ENCODE results near the gene CD40.

The CD40 gene

GRCh38 chr20:46123482-46124245 lies 5.5 kb downstream of the CD40 start:
- DNase-seq, result no peak

DNA sequence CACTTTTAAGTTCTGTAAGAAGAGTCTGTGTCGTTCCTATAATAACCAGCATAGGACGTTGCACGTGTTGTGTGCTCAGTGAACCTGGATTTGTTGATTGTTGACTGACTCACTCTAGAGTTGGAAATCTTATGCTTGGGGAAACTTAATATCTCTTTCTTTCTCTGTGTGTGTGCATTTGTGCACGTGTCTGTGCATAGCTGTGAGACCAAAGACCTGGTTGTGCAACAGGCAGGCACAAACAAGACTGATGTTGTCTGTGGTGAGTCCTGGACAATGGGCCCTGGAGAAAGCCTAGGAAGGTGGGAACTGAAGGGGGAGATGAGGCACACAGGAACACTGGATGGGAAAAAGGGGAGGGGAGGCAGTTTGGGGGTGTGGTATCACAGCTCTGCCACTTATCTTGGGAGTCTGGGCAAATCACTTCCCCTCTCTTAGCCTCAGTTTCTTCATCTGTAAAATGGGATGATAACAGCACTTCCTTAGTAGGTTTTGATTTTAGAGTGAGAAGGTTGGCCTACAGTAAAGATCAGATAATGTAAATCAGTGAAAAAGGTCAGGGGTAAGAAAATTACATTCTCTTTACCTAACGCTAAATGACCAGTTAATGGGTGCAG lies 8.4 kb downstream of the CD40 start:
- DNase-seq, result no peak

DNA sequence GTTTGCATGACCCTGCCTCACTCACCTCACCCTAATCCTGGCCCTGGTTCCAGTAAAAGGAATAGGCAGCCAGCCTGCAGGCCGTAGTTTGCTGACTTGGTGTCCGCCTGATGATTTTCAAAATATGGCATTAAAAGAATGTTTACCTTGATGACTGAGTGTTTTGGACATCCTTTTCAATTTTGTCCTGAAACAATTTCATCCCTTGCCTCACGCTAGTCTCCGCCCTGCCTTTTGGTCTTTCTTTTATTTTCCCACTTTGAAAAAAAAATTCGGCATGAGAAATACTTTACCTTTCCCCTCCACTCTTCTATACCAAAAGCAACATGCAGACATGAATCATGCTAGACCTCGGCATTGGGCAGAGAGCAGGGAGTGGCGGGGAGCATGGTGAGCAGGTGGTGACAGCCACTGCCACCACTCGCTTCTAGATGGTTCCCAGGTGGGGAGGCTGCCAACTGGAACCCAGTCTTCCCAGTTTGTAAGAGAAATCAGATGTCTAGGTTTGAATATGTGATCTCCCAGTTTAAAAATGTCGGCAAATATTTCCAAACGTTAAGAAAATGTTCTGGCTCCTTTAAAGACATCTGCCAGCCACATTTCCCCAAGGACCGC lies 9.4 kb downstream of the CD40 start:
- DNase-seq, result no peak

GRCh38 chr20:46128310-46129151 lies 10.4 kb downstream of the CD40 start:
- DNase-seq, result no peak

DNA sequence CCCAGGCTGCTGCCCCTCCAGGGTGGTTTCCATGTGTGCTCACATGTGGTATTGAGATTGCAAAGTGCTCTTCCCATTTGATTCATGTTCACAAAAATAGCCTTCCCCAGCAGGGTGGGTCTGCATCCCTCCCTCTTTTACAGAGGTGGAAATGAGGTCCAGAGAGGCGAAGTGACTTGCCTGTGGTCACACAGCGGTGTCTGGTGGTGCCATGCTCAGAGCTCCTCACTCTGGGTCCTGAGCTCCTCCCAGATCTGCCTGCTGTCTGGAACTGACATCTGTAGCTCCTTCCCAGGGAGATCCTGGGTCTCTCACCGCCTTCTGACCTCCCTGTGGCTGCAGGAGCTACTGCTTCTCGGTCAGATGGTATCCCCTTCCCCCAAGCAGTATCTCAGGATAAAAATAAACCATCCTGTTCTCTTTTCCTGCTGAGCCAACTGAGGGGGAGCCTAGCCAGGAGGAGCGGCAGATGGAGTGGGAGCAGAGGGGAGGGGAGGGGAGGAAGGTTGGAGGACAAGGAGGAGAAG lies 11.9 kb downstream of the CD40 start:
- DNase-seq, result no peak

GRCh38 chr20:46130534-46130933 lies 12.4 kb downstream of the CD40 start:
- no peak for DNase-seq

DNA sequence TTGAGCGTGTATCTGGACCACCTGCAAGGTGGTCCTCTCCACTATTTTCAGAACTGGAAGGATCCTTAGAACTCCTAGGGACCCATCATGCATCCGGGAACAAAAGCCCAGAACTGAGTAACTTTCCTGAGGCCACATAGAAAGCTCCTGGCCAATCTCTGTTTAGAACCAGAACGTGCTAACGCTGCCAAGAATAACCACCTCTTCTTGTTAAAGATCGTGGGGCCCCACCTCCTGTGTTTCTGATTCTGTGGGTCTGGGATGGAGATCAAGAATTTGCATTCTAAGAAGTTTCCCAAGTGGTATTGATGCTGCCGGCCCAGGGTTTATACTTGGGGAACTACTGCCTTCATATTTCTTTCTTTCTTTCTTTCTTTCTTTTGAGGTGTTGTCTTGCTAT lies 13.3 kb downstream of the CD40 start:
- peak; percentile 20 for DNase-seq

DNA sequence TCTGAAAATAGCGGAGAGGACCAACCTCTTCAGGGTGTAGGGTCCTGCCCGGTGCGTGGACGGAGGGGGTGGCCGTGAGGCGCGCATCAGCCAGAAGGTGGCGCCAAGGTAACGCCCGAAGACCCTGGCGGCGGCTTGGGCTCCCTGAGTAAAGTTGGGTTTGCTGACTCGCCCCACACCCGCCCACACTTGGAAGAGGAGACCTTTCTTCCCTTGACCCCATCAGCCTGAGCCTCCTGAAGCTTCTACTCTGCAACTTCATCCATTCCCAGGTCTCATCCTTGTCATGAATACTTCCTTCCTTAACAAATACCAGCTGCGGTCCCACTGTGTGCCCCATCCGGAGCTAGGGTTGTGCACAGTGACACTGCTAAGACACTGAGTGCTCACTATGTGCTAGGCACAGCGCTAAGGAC lies 14.6 kb downstream of the CD40 start:
- peak; percentile 45 for DNase-seq

DNA sequence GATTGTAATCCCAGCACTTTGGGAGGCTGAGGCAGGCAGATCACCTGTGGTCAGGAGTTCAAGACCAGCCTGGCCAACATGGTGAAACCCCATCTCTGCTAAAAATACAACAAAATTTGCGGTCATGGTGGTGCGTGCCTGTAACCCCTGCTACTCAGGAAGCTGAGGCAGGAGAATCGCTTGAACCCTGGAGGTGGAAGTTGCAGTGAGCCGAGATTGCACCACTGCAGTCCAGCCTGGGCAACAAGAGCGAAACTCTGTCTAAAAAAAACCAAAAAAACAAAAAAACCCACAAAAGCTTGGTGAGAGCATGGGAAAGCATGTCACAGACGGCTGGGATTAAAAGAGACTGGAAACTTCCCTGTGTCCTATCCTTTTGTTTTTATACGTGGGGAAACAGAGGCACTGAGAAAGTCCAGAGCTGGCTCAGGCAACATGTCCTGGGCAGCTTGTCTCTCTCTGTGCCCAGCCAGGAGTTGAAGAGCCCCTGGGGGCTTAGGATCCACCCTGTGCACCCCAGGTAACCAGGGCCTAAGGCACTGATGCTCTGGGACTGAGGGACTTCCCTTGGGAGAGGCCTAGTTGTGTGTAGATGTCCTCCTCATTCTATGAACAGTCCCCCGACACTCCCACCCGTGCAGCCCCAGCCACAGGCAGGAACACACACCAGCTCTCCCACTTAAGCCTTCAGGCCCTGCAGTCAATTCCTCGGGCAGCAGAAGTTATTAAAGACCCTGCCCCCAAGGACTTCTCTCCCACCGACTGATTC lies 16.0 kb downstream of the CD40 start:
- DNase-seq, result no peak

DNA sequence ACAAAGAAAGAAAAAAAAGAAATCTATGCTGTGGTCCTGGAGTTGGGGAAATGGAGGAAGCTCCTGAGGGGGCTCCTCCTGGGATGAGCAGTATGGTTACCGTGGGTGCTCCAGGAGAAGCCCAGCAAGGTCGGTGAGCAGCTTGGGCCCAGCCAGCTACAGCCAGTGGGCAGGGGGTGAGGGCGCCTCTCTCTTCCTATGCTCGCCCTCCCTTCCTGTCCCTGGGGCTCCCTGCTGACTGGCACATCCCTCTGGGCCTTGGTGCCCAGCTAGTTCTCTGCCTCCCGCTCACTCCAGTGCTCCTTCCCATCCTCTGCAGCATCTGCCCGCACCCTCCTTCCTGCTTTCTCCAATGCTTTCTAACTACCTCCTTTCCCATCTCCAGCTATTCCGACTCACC lies 16.6 kb downstream of the CD40 start:
- no peak for DNase-seq

DNA sequence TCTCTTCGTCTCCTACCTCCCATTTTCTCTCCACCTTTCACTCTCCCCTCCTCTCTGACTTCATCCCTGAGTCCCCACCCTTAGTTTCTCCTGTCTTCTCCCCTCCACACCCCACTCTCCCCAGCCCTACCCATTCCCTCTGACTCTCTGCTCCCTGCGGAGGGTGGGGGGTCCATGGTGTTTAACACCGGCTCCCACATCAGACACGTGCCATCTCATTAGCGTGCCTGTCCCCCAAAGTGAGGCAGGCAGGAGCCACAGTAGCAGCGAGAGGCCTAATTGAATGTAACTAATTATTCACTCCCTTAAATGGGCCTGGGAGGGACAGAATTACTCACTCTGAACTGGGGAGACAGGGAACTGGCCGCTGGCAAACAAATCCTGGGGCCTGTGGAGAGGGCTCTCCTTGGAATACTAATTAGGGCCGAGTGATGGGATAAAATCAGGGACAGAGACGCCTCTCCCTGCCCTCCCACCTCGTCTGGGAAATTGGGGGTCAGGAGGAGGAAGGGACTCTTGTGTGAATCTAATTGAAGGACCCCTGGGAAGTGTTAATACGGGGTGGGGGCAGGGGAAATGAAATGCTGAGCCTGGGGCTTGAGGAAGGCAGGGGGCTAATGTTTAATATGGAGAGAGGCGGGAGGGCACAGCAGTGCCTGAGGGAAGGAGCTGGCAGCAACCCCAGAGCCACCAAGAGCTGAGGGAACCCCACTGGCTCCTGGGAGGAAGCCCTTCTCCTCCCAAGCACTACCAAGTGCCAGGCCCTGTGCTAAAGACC lies 17.9 kb downstream of the CD40 start:
- DNase-seq, result no peak

GRCh38 chr20:46137816-46138215 lies 19.7 kb downstream of the CD40 start:
- DNase-seq, result no peak

DNA sequence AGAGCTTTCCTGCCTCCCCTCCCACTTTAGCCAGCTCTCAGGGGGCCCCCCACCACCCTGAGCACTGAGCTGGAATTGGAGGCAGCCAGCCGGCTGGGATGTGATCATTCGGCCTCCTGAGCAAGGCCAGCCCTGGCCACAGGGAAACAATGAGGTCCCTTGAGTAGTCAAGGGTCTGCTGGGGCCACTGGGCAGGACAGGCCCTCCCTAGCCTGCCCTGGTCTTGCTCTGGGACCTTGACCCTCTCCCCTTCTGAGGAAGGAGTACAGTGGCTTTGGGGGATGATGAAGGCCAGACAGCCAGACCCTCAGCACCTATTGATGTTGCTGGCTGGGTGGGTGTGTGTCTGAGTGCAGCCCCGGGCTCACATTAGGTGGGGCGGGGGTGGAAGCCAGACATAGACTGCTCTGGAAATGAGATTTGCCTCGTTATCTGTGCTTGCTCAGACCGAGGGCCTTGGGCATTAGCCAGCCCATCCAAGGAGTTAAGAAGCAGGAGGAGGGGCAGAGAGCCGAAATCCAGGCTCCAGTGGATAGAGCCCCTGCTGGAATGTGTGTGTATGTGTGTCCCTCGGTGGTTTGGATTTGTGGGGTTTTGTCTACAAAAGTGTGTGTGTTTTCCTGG lies 21.3 kb downstream of the CD40 start:
- DNase-seq, result no peak

GRCh38 chr20:46139908-46140482 lies 21.9 kb downstream of the CD40 start:
- DNase-seq, result no peak

GRCh38 chr20:46142124-46142523 lies 24.0 kb downstream of the CD40 start:
- DNase-seq, result no peak

DNA sequence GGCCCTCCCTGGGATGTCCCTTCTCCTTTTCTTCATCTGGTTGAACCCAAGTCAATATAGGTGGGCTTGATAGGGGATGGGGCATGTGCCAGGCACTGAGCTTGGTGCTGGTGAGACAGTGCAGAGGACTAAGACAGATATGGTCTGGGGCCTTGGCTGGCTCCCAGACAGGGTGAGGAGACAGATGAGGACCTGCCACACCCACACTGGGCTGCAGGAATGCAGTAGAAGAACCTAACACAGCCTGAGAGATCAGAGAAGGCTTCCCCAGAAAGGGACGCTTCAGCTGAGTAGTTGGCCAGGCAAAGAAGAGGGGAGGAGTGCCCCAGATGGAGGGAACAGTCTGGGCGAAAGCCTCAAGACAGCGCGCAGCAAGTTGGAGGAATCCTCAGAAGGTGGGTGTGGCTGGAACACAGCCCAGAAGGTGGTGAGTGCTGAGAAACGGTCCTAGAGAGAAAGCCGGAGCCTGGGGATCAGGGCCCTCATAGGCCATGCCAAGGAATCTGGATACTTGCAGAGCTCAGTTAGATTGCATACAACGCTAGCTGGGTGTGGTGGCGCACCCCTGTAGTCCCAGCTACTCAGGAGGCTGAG lies 26.4 kb downstream of the CD40 start:
- no peak for DNase-seq

- DNase-seq, result no peak
Measured at GRCh38 chr20:46145713-46146112, 27.6 kb downstream of the CD40 start.

DNA sequence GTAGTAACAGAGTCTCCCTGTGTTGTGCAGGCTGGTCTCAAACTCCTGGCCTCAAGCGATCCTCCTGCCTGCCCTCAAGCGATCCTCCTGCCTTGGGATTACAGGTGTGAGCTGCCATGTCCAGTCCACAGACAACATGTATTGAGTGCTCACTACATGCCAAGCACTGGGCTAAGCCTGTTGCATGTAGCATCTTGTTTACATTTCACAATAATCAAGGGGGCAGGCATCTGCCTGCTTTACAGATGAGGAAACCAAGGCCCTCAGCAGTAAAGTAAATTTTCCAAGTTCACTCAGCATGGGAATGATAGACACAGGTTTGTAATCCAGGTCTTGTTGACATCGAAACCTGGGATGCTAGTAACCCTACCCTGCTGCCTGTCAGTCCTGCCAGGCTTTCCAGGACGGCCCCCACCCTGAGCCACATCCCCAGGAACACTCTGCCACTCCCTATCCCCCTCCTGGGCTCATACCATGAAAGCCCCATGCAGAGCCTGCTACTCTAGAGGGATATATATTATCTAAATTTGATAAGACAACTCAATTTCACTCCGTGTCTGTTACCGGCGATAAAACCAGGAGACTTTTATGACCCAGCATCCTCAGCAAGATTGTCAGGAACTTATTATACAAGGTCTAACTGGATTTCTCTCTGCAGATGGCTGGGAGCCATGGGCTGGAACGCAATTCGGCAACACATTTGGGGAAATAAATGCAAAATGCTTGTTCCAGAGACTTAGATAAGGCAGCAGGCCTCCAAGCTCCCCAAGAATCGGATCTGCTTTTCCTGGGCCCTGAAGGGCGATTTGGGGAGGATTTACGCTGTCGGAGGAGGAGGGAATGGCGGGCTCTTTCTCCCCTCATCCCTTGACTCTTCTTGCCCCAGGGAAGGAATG lies 30.4 kb downstream of the CD40 start:
- DNase-seq, result no peak

DNA sequence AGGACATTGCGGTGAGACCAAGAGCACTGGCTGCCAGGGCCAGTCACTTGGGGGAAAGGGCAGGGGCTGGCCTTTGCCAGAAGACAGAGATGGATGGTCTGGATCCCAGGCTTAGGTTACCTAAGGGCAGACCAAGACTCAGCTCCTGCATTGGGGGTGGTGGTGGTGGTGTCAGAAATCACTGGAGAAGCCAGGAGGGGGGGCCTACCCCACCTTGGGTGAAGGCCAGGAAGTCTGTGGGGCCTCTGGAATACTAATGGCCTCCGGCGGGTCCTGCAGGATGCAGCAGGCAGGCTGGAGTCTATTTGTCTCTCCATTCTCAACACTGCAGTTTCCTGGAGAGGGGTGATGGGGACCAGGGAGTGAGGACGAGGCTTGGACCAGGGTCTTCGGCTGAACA lies 32.8 kb downstream of the CD40 start:
- DNase-seq, result no peak

Measured in fibroblast of skin of right biceps (primary cell).